Thoracic aorta (tissue), 2 donors: ENCODE data around the gene IL6R. TPM values are rescaled to one million over a fixed set of nuclear protein-coding genes. Genes with fewer than 3 reads are reported as not detected.
"Not testable (repeated sequence)": the region's sequence is repeated elsewhere in the genome, so short reads cannot be mapped to it uniquely, and the experiment has no call there.

ENCODE experiments used
- ATAC-seq: fragments of 150-250 bp; one replicate; pipeline ENCODE4 v1.8.0; 2017; ENCODE audit warnings: low read depth; ENCODE audit not compliant: insufficient number of reproducible peaks, low FRiP score
- DNase-seq: peaks from one replicate; pipeline ENCODE4 v3.0.0-alpha.2; 2020; ENCODE audit warnings: low spot score
- H3K27ac ChIP-seq, 2 donors: fragments of 200-600 bp; sonication (generic); 1 replicate in 1 of 2; 2 replicates in 1 of 2; pipeline ENCODE4 v1.5.1; 2016; ENCODE audit warnings: mild to moderate bottlenecking in 2 of 2, moderate library complexity in 2 of 2
- H3K27me3 ChIP-seq: fragments of 200-600 bp; sonication (generic); replicated peaks from 2 replicates; pipeline ENCODE4 v1.6.0; 2016; ENCODE audit warnings: mild to moderate bottlenecking; ENCODE audit not compliant: insufficient read depth
- H3K36me3 ChIP-seq: fragments of 200-600 bp; sonication (generic); one replicate; pipeline ENCODE4 v1.5.1; 2016
- H3K4me1 ChIP-seq, 2 donors: fragments of 200-600 bp; sonication (generic); 1 replicate in 1 of 2; 2 replicates in 1 of 2; pipeline versions ENCODE4 v1.5.1 to v1.6.0; 2016; ENCODE audit warnings: low read depth in 2 of 2, mild to moderate bottlenecking in 1 of 2; ENCODE audit not compliant: control insufficient read depth in 1 of 2
- H3K4me3 ChIP-seq: fragments of 200-600 bp; sonication (generic); 2 replicates; pipeline ENCODE4 v1.5.1; 2016; ENCODE audit warnings: mild to moderate bottlenecking
- H3K9me3 ChIP-seq: fragments of 200-600 bp; sonication (generic); 2 replicates; pipeline ENCODE4 v1.5.1; 2016
- CTCF ChIP-seq: fragments of 200-600 bp; sonication (generic); IDR thresholded peaks from one replicate; pipeline ENCODE4 v1.5.1; 2019; ENCODE audit warnings: antibody characterized with exemption
- total RNA-seq, 2 donors: library from RNA; depleted of rRNA; stranded (reverse); fragments of >200 nt; gene quantifications; one replicate each; pipeline versions ENCODE4 v1.1.0 to v1.2.3, GENCODE V29; 2016

IL6R gene
- total RNA-seq, result 10 to 100 TPM; 25.8 to 48.3 TPM

GRCh38 chr1:154404984-154405746 lies at the start of gene IL6R:
Gene IL6R (plus strand): TSS chr1:154405343. CDS start chr1:154405630, 287 bp downstream.
- ATAC-seq (peak; percentile 65), DNase-seq (peak; percentile 87)
- Histone ChIP-seq H3K4me1 (peaks cover 12 to 28% of the 10 kb centered on the region in 2 donors), H3K9me3 (no peaks in the 10 kb centered on the region), H3K27me3 (no peaks in the 10 kb centered on the region), H3K27ac (peak within 1 kb of the TSS; percentile 76 to 90), H3K36me3 (no peaks in the 10 kb centered on the region), H3K4me3 (peak within 1 kb of the TSS; percentile 84)
- peak; percentile 42 for TF ChIP-seq CTCF

GRCh38 chr1:154358519-154358918 lies 46.6 kb upstream of the IL6R start:
- H3K27me3 ChIP-seq, result no peaks in the 10 kb centered on the region
- ATAC-seq (no peak), DNase-seq (no peak)
- no peak for TF ChIP-seq CTCF
- H3K4me1 ChIP-seq, result peaks cover 0 to 3% of the 10 kb centered on the region in 2 donors
- H3K9me3 ChIP-seq, result no peaks in the 10 kb centered on the region
- H3K4me3 ChIP-seq, result no peak overlapping the region
- no peaks in the 10 kb centered on the region for H3K36me3 ChIP-seq
- no peak overlapping the region for H3K27ac ChIP-seq

- no peak overlapping the region for H3K27ac ChIP-seq
- ATAC-seq, result no peak
- DNase-seq, result no peak
- no peaks in the 10 kb centered on the region for H3K27me3 ChIP-seq
- H3K36me3 ChIP-seq, result no peaks in the 10 kb centered on the region
- no peak for TF ChIP-seq CTCF
- no peaks in the 10 kb centered on the region for H3K9me3 ChIP-seq
- no peaks in the 10 kb centered on the region for H3K4me1 ChIP-seq
- no peak overlapping the region for H3K4me3 ChIP-seq
Measured at GRCh38 chr1:154360288-154360687, 44.9 kb upstream of the IL6R start.

GRCh38 chr1:154360881-154361280 lies 44.3 kb upstream of the IL6R start:
- not testable (repeated sequence) for H3K9me3 ChIP-seq, H3K27me3 ChIP-seq, H3K36me3 ChIP-seq, H3K27ac ChIP-seq, DNase-seq, H3K4me1 ChIP-seq, ATAC-seq, H3K4me3 ChIP-seq

GRCh38 chr1:154361357-154361756 lies 43.8 kb upstream of the IL6R start:
- ATAC-seq (no peak), DNase-seq (no peak)
- TF ChIP-seq CTCF, result no peak
- no peaks in the 10 kb centered on the region for H3K4me1 ChIP-seq
- H3K27me3 ChIP-seq, result no peaks in the 10 kb centered on the region
- no peaks in the 10 kb centered on the region for H3K36me3 ChIP-seq
- H3K9me3 ChIP-seq, result no peaks in the 10 kb centered on the region
- no peak overlapping the region for H3K27ac ChIP-seq
- no peak overlapping the region for H3K4me3 ChIP-seq

GRCh38 chr1:154371436-154371835 lies 33.7 kb upstream of the IL6R start:
- H3K36me3 ChIP-seq, result no peaks in the 10 kb centered on the region
- no peak for TF ChIP-seq CTCF
- no peaks in the 10 kb centered on the region for H3K9me3 ChIP-seq
- ATAC-seq (no peak), DNase-seq (no peak)
- no peaks in the 10 kb centered on the region for H3K4me1 ChIP-seq
- H3K27ac ChIP-seq, result no peak overlapping the region
- no peak overlapping the region for H3K4me3 ChIP-seq
- H3K27me3 ChIP-seq, result no peaks in the 10 kb centered on the region

- H3K4me1 ChIP-seq, H3K27ac ChIP-seq, ATAC-seq, H3K36me3 ChIP-seq, H3K9me3 ChIP-seq, H3K4me3 ChIP-seq, H3K27me3 ChIP-seq, DNase-seq: not testable (repeated sequence)
Measured at GRCh38 chr1:154373777-154374357, 31.3 kb upstream of the IL6R start.
